Common myeloid progenitor, CD34-positive (primary cell): ENCODE measurements around the gene NKAIN4.
"Not testable (repeated sequence)": the region's sequence is repeated elsewhere in the genome, so short reads cannot be mapped to it uniquely, and the experiment has no call there.

ENCODE experiments used
- CTCF ChIA-PET: fragments of 350-600 bp; sonication (Branson Sonifier 250); formaldehyde crosslinking; loops from one replicate; lab custom pipeline; 2021; ENCODE audit warnings: antibody characterized with exemption; lab: Charles Lee
- POLR2A ChIA-PET: fragments of 350-600 bp; sonication (Branson Sonifier 250); formaldehyde crosslinking; loops from one replicate; lab custom pipeline; 2021; ENCODE audit warnings: antibody characterized with exemption; lab: Charles Lee
- DNase-seq, 3 donors: peaks; one replicate each; pipeline versions ENCODE4 v3.0.0 to v3.0.0-alpha.2; 2013
- H3K27ac ChIP-seq, 2 experiments: 1 replicate in 1 of 2; 2 replicates in 1 of 2; pipeline ENCODE4 v1.7.0; 2013; ENCODE audit warnings: inconsistent platforms in 2 of 2, low read length in 2 of 2, mild to moderate bottlenecking in 2 of 2, low read depth in 1 of 2, moderate library complexity in 1 of 2; ENCODE audit not compliant: severe bottlenecking in 2 of 2, insufficient read depth in 1 of 2, poor library complexity in 1 of 2
- H3K27me3 ChIP-seq, 5 experiments: replicated peaks in 2 of 5; 1 replicate in 3 of 5; 2 replicates in 2 of 5; pipeline versions ENCODE4 v1.6.1 to v1.7.0; 2013; ENCODE audit warnings: low read length in 4 of 5, mild to moderate bottlenecking in 2 of 5, moderate library complexity in 2 of 5, inconsistent platforms in 1 of 5; ENCODE audit not compliant: insufficient read depth in 5 of 5, control insufficient read depth in 4 of 5
- H3K36me3 ChIP-seq, 4 experiments: 1 replicate in 2 of 4; 2 replicates in 2 of 4; pipeline versions ENCODE4 v1.6.1 to v1.7.0; 2013; ENCODE audit warnings: low read length in 3 of 4, control low read depth in 1 of 4, mild to moderate bottlenecking in 1 of 4; ENCODE audit not compliant: control insufficient read depth in 4 of 4, insufficient read depth in 4 of 4
- H3K4me1 ChIP-seq, 4 experiments: 1 replicate in 3 of 4; 2 replicates in 1 of 4; pipeline versions ENCODE4 v1.6.1 to v1.7.1; 2013; ENCODE audit warnings: low read length in 3 of 4, mild to moderate bottlenecking in 3 of 4, control low read depth in 1 of 4, inconsistent platforms in 1 of 4, moderate library complexity in 1 of 4; ENCODE audit not compliant: control insufficient read depth in 4 of 4, insufficient read depth in 4 of 4; ENCODE audit errors: control extremely low read depth in 1 of 4
- H3K4me3 ChIP-seq, 7 experiments: 1 replicate in 4 of 7; 2 replicates in 3 of 7; pipeline versions ENCODE4 v1.5.1 to v1.7.0; 2013; ENCODE audit warnings: mild to moderate bottlenecking in 7 of 7, low read length in 6 of 7, moderate library complexity in 6 of 7, inconsistent platforms in 2 of 7, low read depth in 2 of 7, control low read depth in 1 of 7; ENCODE audit not compliant: insufficient read depth in 4 of 7, control insufficient read depth in 1 of 7; ENCODE audit errors: extremely low read depth in 1 of 7
- H3K9me3 ChIP-seq, 5 experiments: 1 replicate in 4 of 5; 2 replicates in 1 of 5; pipeline versions ENCODE4 v1.6.1 to v1.7.1; 2013; ENCODE audit warnings: low read length in 4 of 5, mild to moderate bottlenecking in 2 of 5, inconsistent platforms in 1 of 5, low read depth in 1 of 5, moderate library complexity in 1 of 5; ENCODE audit not compliant: control insufficient read depth in 4 of 5, insufficient read depth in 2 of 5; ENCODE audit errors: control extremely low read depth in 1 of 5
- WGBS: methylation state at CpG from one replicate; pipeline ENCODE4 v1.1.5; 2013; ENCODE audit not compliant: insufficient coverage; 5-methylcytosine and 5-hydroxymethylcytosine counted together

NKAIN4 gene

DNA sequence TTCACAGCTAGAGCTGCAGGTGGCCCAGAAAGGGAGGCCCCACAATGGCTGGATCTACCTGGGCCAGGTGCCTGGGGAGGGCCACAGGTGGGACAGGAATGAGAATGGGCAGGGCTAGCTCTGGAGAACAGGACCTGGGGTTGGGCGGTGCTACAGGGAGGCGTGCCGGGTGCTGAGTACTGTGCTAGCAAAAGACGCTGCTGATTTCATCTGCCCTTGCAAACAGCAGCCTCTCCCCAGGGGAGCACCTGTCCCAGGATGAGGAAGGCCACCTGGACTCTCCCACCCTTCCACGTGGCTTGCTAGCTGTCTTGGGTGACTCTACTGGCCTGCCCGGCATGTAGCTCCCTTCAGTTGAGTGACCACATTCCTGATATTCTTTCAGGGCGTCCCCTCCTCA lies 31.7 kb downstream of the NKAIN4 start:
- CTCF ChIA-PET: interaction anchor here (1.2 to 4.7 kb wide), 14 partner anchors 9 to 154 kb away, joined by 4 to 54 read pairs (median 12); partner anchors contain the start of genes BIRC7 and YTHDF1
- no peaks in the 10 kb centered on the region for H3K9me3 ChIP-seq
- whole genome bisulfite sequencing: 71% methylated on average over 3 of the region's 7 CpGs
- H3K4me1 ChIP-seq: peaks cover 0 to 11% (median 4%) of the 10 kb centered on the region in 4 experiments
- H3K27me3 ChIP-seq: peaks cover 0 to 4% (median 0%) of the 10 kb centered on the region in 5 experiments
- H3K4me3 ChIP-seq: no peak overlapping the region
- H3K27ac ChIP-seq: no peak overlapping the region
- POLR2A ChIA-PET: no interaction called here
- no peak for DNase-seq
- no peaks in the 10 kb centered on the region for H3K36me3 ChIP-seq

DNA sequence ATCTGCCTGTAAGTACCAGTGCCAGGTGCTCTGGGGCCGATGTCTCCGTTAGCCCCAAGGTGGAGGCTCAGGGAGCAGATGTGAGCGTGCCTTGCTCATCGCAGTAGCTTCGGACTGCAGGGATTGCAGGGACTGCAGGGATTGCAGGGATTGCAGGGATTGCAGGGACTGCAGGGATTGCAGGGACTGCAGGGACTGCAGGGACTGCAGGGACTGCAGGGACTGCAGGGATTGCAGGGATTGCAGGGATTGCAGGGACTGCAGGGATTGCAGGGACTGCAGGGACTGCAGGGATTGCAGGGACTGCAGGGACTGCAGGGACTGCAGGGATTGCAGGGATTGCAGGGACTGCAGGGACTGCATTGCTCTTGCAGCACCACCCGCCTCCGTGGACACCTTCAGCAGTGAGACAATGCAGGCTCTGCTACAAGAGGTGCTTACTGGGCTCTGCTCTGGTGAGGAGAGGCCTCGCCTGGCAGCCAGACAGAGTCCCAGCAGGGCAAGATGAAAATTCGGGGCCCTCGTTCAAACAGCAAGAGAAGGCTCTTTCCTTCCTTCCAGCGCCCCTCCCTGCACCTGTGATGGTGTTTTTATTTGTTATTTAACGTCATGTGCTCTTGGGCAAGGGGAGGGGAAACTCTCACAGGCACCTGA lies 32.7 kb downstream of the NKAIN4 start:
- DNase-seq, H3K27me3 ChIP-seq, H3K9me3 ChIP-seq, H3K27ac ChIP-seq, POLR2A ChIA-PET, H3K36me3 ChIP-seq, H3K4me3 ChIP-seq: not testable (repeated sequence)
- CTCF ChIA-PET: interaction anchor here (0.8 to 1.7 kb wide), 2 partner anchors 9 to 10 kb away, joined by 3 to 11 read pairs; no protein-coding TSS in a partner anchor
- 98% methylated on average over 7 of the region's 12 CpGs for WGBS
- H3K4me1 ChIP-seq: peaks cover 0 to 13% (median 9%) of the 10 kb centered on the region in 4 experiments

- Histone ChIP-seq H3K4me1 (peaks cover 0 to 16% (median 13%) of the 10 kb centered on the region in 4 experiments), H3K27me3 (peaks cover 0 to 4% (median 0%) of the 10 kb centered on the region in 5 experiments), H3K9me3 (no peaks in the 10 kb centered on the region), H3K36me3 (no peaks in the 10 kb centered on the region), H3K27ac (no peak overlapping the region), H3K4me3 (no peak overlapping the region)
- ChIA-PET CTCF (interaction anchor here (0.8 to 2.2 kb wide), 4 partner anchors 9 to 25 kb away, joined by 3 to 11 read pairs (median 6); no protein-coding TSS in a partner anchor), POLR2A (no interaction called here)
- WGBS: 83% methylated on average over 8 of the region's 9 CpGs
- DNase-seq: no peak
Observed at GRCh38 chr20:63220696-63221399, 33.4 kb downstream of the NKAIN4 start.

DNA sequence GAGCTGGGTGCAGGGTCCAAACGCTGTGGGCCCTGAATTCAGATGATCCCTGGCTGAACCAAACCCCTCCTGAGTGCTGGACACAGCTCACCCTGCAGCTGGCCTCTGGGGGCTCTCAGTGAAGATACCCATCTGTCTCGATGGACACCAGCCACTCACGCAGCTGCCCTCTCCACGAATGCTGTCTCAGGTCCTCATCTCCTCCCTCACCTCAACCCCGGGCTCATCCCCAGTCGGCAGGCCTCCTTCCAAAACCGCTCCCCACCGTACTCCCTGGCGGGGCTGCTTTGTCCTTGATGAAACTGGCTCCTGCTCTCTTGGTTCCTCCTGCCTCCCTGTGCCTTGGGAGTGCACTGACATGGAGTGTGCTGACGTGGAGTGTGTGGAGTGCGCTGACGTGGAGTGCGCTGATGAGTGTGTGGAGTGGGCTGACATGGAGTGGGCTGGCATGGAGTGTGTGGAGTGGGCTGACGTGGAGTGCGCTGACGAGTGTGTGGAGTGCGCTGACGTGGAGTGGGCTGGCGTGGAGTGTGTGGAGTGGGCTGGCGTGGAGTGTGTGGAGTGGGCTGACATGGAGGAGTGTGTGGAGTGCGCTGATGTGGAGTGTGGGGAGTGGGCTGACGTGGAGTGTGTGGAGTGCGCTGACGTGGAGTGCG lies 34.3 kb downstream of the NKAIN4 start:
- 71% methylated on average over 10 of the region's 25 CpGs for WGBS
- no peaks in the 10 kb centered on the region for H3K9me3 ChIP-seq
- CTCF ChIA-PET: interaction anchor here (1.2 to 2.2 kb wide), 4 partner anchors 11 to 26 kb away, joined by 4 to 11 read pairs (median 6); no protein-coding TSS in a partner anchor
- peaks cover 0 to 4% (median 0%) of the 10 kb centered on the region in 5 experiments for H3K27me3 ChIP-seq
- no peak overlapping the region for H3K27ac ChIP-seq
- no peak overlapping the region for H3K4me3 ChIP-seq
- H3K4me1 ChIP-seq: peaks cover 2 to 20% (median 17%) of the 10 kb centered on the region in 4 experiments
- POLR2A ChIA-PET: no interaction called here
- H3K36me3 ChIP-seq: peaks cover 0 to 2% (median under 1%) of the 10 kb centered on the region in 4 experiments
- DNase-seq: no peak

GRCh38 chr20:63219447-63219821 lies 34.8 kb downstream of the NKAIN4 start:
- DNase-seq: no peak
- no peaks in the 10 kb centered on the region for H3K9me3 ChIP-seq
- ChIA-PET CTCF (interaction anchor here (1.2 to 2.2 kb wide), 3 partner anchors 14 to 26 kb away, joined by 4 to 9 read pairs (median 4); no protein-coding TSS in a partner anchor), POLR2A (no interaction called here)
- no peak overlapping the region for H3K27ac ChIP-seq
- H3K4me1 ChIP-seq: peaks cover 2 to 21% (median 19%) of the 10 kb centered on the region in 4 experiments
- H3K4me3 ChIP-seq: no peak overlapping the region
- WGBS: 91% methylated on average over 8 of the region's 8 CpGs
- peaks cover 0 to 4% (median 0%) of the 10 kb centered on the region in 5 experiments for H3K27me3 ChIP-seq
- H3K36me3 ChIP-seq: peaks cover 0 to 3% (median 1%) of the 10 kb centered on the region in 4 experiments

DNA sequence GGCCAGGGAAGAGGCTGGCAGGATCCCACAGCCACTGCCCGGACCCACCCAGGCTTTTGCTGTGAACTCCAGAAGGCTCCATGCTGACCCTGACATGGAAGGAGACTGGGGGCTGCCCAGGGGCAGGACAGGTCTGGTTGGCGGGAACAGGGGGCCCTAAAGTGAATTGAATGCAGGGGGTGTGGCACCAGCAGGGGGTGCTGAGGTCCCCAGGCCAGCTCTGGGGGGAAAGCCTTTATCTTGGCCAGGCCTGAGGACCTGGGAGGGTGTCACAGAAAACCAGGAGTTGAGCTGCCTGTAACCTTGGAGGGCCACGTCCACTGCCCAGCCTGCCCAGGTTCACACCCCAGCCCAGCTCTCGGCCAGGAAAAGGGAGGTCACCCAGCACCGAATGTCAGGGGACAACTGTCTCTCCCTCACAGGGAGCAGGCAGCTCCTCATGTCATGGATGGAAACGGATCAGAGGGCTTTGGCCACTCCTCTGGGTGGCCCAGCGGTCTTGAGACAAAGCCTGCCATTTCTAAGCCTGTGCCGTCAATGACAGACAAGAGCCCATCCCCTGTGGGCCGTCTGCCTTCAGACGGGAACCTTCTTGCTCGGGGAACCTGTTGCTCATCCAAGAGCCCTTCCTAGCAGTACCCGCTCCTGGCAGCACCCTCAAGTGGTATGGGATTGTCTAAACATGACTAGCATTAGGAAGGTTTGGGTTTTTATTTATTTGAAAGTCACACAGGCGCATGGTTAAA lies 35.4 kb downstream of the NKAIN4 start:
- POLR2A ChIA-PET: no interaction called here
- CTCF ChIA-PET: interaction anchor here (1.0 to 4.5 kb wide), 5 partner anchors 11 to 37 kb away, joined by 3 to 16 read pairs (median 6); no protein-coding TSS in a partner anchor

More for the DNA sequence above, 35.4 kb downstream of the NKAIN4 start:
- H3K4me3 ChIP-seq: no peak overlapping the region
- peaks cover 0 to 8% (median 4%) of the 10 kb centered on the region in 4 experiments for H3K36me3 ChIP-seq
- WGBS: 84% methylated on average over 11 of the region's 13 CpGs
- H3K27ac ChIP-seq: no peak overlapping the region
- DNase-seq: no peak
- peaks cover 2 to 20% (median 18%) of the 10 kb centered on the region in 4 experiments for H3K4me1 ChIP-seq
- H3K27me3 ChIP-seq: peaks cover 0 to 4% (median 0%) of the 10 kb centered on the region in 5 experiments
- H3K9me3 ChIP-seq: no peaks in the 10 kb centered on the region
